Measurements from ENCODE around the gene TRIM64C. TPM values are rescaled to one million over a fixed set of nuclear protein-coding genes. Genes with fewer than 3 reads are reported as not detected.
"Not testable (repeated sequence)": the region's sequence is repeated elsewhere in the genome, so short reads cannot be mapped to it uniquely, and the experiment has no call there.

The TRIM64C gene
- total RNA-seq (2014; rRNA removed; shearing (Covaris generic)), result not detected in 2 replicates

GRCh38 chr11:49059012-49059411, at the start of gene TRIM64C:
Gene TRIM64C (minus strand): TSS chr11:49059112. CDS start chr11:49059112, 0 bp downstream.
- not testable (repeated sequence) for DNase-seq (ENCODE audit: low spot score)

GRCh38 chr11:49102356-49102755, 43.4 kb upstream of the TRIM64C start:
- not testable (repeated sequence) for DNase-seq (ENCODE audit: low spot score)

GRCh38 chr11:49069897-49070296, 11.0 kb upstream of the TRIM64C start:
- not testable (repeated sequence) for DNase-seq (ENCODE audit: low spot score)

- not testable (repeated sequence) for DNase-seq (ENCODE audit: low spot score)
Measured at GRCh38 chr11:49049821-49050220, 9.1 kb downstream of the TRIM64C start.

- not testable (repeated sequence) for DNase-seq (ENCODE audit: low spot score)
Measured at GRCh38 chr11:49048229-49048628, 10.7 kb downstream of the TRIM64C start.

GRCh38 chr11:49028523-49028922, 30.4 kb downstream of the TRIM64C start, which contains the start of gene TRIM49B:
Gene TRIM49B (plus strand): TSS chr11:49028823. CDS start chr11:49031600, 2,777 bp downstream.
- DNase-seq (ENCODE audit: low spot score), result not testable (repeated sequence)

Small RNAs within 50 kb of the gene (small RNA-seq; reads per million reads assigned to genes)
- gene AC084851.1, result not detected

Other genes starting within 250 kb of the TRIM64C start
- not detected in 2 replicates for gene TRIM51G, start 75.2 kb downstream of the TRIM64C start, total RNA-seq (2014; rRNA removed; shearing (Covaris generic))
- gene TRIM49B, start 30.3 kb downstream of the TRIM64C start, total RNA-seq (2014; rRNA removed; shearing (Covaris generic)), result not detected in 2 replicates
- gene FOLH1, start 149.5 kb upstream of the TRIM64C start, total RNA-seq (2014; rRNA removed; shearing (Covaris generic)), result not detected in 2 replicates